ENCODE results near the gene DENND4A.

DNA sequence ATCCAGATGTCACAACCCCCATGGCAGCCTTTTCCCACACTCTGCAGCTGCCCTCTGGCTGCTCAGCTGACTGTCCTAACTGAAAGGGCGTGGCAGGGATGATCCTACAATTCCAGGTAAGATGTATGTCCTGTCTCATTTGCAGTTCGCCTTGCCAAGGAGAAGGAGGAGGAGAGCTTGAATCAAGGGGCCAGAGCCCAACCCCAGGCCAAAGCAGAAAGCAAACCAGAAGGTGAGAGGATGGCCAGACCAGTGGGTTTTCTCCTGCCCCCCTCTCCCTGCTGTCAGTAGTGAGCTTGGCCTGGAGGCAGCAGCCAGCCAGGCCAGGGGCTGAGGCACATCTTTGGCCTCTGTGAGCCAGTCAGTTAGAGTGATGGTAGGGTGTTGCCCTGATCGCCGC lies 147.8 kb downstream of the DENND4A start:
- TF ChIP-seq, protein P1, sequence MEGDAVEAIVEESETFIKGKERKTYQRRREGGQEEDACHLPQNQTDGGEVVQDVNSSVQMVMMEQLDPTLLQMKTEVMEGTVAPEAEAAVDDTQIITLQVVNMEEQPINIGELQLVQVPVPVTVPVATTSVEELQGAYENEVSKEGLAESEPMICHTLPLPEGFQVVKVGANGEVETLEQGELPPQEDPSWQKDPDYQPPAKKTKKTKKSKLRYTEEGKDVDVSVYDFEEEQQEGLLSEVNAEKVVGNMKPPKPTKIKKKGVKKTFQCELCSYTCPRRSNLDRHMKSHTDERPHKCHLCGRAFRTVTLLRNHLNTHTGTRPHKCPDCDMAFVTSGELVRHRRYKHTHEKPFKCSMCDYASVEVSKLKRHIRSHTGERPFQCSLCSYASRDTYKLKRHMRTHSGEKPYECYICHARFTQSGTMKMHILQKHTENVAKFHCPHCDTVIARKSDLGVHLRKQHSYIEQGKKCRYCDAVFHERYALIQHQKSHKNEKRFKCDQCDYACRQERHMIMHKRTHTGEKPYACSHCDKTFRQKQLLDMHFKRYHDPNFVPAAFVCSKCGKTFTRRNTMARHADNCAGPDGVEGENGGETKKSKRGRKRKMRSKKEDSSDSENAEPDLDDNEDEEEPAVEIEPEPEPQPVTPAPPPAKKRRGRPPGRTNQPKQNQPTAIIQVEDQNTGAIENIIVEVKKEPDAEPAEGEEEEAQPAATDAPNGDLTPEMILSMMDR (IDR thresholded peaks at IDR 0.05): no peak
- TF ChIP-seq POLR2AphosphoS5 (IDR thresholded peaks at IDR 0.05): no peak
- TF ChIP-seq POLR2A (IDR thresholded peaks at IDR 0.05): no peak
- no peak for TF ChIP-seq EP300 (IDR thresholded peaks at IDR 0.05; ENCODE audit: low read depth)

Data from transverse colon (tissue), 4 donors.